22Rv1 (cell line): ENCODE data around the gene ALS2CL.

Source experiments
- H3K27ac ChIP-seq: fragments of 450-650 bp; 2 replicates; pipeline ENCODE4 v1.5.1; 2017
- ZFX ChIP-seq: fragments of 450-650 bp; IDR thresholded peaks from 2 replicates; pipeline ENCODE4 v1.6.1; 2017; ENCODE audit warnings: antibody characterized with exemption, borderline replicate concordance
- TF ChIP-seq, protein P1 (sequence below): fragments of 450-650 bp; IDR thresholded peaks from 2 replicates; pipeline ENCODE4 v1.5.1; 2017; ENCODE audit warnings: mild to moderate bottlenecking

ALS2CL gene

DNA sequence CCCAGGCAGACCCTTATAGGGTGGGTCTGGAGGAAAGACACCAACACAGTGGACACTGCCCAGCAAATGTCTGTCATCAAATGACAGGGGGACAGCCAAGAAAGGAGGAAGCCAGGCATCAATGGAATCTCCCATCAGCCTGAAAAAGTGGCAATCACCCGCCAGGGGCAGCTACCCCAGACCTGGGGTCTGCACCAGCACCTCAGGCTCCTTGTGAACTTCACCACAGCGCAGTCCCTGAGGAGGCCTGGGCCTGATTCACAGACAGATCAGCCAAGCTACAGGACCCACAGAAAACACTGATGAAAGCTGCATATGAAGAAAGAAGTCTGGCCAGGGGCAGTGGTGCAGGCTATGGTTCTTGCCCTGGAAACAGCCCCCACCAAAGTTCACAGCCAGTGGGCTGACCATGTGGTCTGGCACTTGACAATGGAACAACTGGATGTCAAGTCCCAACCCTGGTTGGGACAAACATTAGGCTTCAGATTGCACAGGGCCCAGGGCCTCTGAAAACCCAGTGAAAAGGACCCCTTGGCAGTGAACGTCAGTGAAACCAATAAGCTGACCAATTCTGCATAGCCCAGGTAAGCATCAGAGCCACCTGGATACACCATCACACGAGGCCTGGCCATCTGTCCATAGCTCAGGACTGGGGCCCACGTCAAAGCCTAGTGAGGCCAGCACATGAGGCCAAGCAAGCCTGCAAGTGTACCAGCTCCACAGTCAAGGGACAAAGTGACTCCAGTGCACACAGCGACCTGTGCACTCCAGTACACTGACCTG is 29.1 kb downstream of the ALS2CL start:
- no peak for TF ChIP-seq ZFX
- TF ChIP-seq, protein P1, sequence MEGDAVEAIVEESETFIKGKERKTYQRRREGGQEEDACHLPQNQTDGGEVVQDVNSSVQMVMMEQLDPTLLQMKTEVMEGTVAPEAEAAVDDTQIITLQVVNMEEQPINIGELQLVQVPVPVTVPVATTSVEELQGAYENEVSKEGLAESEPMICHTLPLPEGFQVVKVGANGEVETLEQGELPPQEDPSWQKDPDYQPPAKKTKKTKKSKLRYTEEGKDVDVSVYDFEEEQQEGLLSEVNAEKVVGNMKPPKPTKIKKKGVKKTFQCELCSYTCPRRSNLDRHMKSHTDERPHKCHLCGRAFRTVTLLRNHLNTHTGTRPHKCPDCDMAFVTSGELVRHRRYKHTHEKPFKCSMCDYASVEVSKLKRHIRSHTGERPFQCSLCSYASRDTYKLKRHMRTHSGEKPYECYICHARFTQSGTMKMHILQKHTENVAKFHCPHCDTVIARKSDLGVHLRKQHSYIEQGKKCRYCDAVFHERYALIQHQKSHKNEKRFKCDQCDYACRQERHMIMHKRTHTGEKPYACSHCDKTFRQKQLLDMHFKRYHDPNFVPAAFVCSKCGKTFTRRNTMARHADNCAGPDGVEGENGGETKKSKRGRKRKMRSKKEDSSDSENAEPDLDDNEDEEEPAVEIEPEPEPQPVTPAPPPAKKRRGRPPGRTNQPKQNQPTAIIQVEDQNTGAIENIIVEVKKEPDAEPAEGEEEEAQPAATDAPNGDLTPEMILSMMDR, result no peak
- H3K27ac ChIP-seq, result no peak overlapping the region

DNA sequence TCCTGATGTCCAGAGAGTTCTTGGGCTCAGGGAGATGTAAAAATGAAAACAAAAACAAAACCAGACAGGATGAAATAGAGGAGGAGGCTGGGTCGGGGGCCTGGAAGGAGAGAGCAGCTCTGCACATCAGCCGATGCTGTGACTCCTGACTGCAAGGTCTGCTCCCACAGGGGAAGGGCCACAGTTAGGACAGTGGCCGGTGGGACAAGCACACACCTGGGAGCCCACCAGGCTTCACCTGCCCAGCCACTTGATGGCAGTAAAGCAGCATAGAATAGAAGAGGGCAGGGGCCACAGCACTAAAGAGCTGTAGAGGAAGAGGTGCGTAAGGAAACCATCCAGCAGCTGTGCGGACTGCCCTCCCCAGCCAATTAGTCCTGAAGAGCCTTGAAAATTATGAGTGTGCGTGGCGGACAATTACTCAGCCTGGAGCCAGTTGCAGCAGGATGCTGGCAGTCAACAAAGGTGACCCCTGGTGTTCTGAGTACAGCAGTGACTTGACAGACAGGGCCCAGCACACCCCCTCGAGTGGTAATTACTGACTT is 29.8 kb downstream of the ALS2CL start:
- H3K27ac ChIP-seq, result no peak overlapping the region
- TF ChIP-seq, protein P1, result peak; percentile 49
- no peak for TF ChIP-seq ZFX

DNA sequence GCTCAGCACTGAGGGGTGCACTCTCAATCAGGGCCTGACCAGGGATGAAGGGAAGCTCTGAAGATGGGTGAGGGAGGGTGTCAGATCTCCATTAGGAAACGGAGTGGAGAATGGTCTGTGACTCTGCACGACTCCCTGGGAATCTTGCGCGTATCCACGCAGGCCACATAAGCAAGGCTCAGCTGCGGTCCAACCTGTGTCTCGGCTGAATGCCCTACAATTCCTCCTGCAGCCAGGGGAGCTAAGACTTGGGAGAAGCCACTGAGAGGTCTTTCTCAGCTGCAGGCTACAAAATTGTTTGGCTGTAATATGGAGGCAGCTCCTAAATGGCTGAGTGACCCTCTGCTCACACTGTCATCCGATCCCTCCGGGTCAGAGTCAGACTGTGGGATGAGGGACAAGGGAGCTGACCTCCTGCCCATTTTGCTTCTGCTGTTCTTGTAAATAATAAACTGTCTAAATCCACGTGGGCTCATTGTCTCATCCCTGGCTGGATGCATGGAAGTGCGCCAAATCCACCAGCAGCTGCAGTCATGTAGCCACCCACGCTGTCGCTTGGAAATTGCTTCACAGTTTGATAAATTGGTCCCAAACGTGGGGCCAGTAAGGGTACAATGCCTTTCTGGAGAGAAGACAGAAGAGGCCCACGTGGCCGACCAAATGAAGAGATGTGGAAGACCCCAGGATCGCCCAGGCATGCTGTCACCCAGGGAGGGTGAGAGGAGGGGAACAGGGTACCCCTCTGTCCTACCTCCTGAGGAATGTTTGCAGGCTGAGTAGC is 30.5 kb downstream of the ALS2CL start:
- H3K27ac ChIP-seq, result no peak overlapping the region
- no peak for TF ChIP-seq ZFX
- TF ChIP-seq, protein P1, result no peak

DNA sequence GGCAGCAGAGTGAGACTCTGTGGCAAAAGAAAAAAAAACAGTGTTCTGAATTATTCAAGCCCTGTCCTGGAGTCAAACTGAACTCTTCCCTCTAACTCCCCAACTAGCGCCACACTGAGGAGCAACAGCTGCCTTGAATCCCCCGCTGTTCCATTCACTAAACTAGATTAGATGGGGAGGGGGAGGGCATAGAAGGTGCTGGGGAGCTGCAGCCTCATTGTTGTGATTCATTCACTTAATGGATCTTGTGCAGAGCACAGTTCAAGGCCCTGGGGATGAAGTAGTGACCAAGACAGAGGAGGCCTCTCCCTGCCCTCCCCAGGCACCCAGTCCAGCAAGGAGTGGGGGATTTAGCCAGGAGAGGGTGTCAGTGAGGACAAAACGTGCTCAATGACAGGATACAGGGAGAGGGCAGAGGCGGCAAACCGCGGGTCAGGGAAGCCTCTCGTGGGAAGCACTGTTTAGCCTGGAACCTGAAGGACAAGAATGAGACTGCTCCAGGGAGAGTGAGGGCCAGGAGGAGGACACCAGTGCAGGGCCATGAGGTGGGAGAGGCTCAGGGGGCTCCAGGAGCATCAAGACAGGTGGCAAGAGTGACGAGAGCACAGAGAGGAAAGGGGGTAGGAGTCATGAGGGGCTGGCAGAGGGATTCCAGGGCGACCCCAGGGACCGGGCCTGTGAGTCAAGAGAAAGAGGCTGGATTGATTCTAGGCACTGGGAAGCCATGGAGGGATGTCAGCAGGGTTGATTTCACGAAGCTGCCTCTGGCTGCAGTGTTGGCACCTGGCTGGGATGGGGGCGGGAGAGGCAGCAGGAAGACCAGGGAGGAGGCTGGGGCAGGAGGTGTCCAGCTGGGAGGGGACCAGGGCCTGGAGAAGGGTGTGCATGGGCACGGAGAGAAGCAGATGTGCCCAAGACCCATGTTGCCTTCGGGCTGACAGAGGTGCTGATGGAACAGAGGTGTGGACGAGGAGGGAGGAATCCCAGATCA is 31.4 kb downstream of the ALS2CL start:
- no peak overlapping the region for H3K27ac ChIP-seq
- TF ChIP-seq, protein P1, result no peak
- TF ChIP-seq ZFX, result no peak

DNA sequence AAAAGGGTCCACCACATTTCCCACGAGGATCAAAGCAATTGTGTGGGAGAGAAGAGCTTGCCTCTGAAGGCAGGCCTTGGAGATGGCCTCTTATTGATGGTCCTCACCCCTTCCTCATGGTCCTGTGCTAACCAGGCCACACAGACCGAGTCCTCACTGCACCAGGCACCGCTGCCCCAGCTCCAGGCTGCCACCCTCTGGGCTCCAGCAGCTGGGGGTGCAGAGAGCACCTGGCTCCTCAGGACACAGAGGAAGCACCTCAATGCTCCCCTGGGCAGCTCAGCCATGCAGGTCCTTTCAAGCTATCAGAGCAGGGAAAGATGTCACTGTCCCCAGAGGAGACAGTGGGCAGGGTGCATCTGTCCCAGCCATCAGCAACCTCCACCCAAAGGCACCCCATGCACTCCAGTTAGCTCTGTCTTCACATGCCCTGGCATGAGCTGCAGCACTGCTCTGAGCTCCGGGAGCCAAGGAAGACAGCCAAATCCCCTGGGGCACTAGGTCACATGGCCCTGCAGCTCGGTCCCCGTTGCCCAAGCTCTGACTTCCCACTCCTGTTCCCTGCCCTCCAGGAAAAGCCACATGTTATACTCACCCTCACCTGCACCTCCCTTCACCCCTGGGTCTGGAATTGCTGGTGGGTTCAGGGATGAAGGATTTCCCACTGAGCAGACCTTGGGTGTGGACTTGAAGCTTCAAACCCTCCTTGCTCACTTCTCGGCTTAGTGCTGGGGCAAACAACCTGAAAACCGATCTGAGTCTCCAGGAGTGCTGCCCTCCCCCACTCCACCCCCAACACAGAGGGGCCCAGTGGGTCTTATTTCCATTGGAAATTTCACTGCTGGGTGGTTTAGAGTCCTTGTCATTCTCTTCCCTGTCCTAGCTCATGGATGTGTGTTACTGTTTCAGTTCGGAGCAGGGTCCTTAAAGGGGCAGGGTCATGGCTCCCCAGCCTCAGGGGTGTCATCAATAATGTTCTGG is 32.6 kb downstream of the ALS2CL start:
- no peak overlapping the region for H3K27ac ChIP-seq
- TF ChIP-seq, protein P1, result no peak
- no peak for TF ChIP-seq ZFX

DNA sequence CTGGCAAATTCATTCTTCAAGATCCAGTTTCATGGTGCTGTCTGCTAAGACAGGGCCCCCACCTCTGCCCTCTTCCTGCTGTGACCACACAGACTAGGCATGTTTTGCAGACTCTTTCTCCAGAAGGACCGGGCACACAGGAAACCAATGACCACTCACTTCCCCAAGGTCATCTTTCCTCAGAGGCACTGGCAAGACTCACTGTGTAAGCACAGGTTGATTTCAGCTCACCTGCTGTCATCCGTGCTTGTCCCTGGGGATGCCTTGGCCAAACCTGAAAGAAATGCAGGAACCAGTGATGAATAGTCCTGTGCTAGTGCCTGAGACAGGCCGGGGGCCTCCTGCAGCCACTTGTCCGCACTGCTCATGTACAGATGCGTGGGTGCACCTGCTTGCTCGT is 33.5 kb downstream of the ALS2CL start:
- H3K27ac ChIP-seq, result no peak overlapping the region
- no peak for TF ChIP-seq ZFX
- TF ChIP-seq, protein P1, result no peak
